Tibial nerve (tissue), 4 donors: ENCODE results near the gene TSPAN7.

Source experiments
- EP300 ChIP-seq, 2 donors: sonication (generic); formaldehyde crosslinking; IDR thresholded peaks; one replicate each; pipeline ENCODE4 v1.6.1; 2017; ENCODE audit warnings: antibody characterized with exemption in 2 of 2, mild to moderate bottlenecking in 1 of 2
- TF ChIP-seq, protein P1 (sequence below), 5 experiments: fragments of 200-600 bp in 3 of 5; fragments of 450-650 bp in 2 of 5; sonication (generic) in 3 of 5; IDR thresholded peaks; one replicate each; pipeline ENCODE4 v1.5.1; 2016 to 2019; ENCODE audit warnings: antibody characterized with exemption in 5 of 5, mild to moderate bottlenecking in 3 of 5, moderate library complexity in 2 of 5

GRCh38 chrX:38656350-38656915 is 95.1 kb downstream of the TSPAN7 start:
- TF ChIP-seq, protein P1, sequence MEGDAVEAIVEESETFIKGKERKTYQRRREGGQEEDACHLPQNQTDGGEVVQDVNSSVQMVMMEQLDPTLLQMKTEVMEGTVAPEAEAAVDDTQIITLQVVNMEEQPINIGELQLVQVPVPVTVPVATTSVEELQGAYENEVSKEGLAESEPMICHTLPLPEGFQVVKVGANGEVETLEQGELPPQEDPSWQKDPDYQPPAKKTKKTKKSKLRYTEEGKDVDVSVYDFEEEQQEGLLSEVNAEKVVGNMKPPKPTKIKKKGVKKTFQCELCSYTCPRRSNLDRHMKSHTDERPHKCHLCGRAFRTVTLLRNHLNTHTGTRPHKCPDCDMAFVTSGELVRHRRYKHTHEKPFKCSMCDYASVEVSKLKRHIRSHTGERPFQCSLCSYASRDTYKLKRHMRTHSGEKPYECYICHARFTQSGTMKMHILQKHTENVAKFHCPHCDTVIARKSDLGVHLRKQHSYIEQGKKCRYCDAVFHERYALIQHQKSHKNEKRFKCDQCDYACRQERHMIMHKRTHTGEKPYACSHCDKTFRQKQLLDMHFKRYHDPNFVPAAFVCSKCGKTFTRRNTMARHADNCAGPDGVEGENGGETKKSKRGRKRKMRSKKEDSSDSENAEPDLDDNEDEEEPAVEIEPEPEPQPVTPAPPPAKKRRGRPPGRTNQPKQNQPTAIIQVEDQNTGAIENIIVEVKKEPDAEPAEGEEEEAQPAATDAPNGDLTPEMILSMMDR (IDR thresholded peaks at IDR 0.05), result no peak
- TF ChIP-seq EP300 (IDR thresholded peaks at IDR 0.05), result no peak
